HepG2 (cell line): Measurements from ENCODE around the gene CABLES1. TPM values are rescaled to one million over a fixed set of nuclear protein-coding genes. Genes with fewer than 3 reads are reported as not detected.

Experiments
- ATAC-seq: fragments of 200-7000 bp; cut with Tn5 transposase; 3 replicates; pipeline ENCODE4 v1.9.1; 2020; ENCODE audit warnings: mild to moderate bottlenecking, moderate library complexity
- BruUV-seq: library from RNA; stranded (reverse); fragments of 400-500 nt; replicated peaks from 2 replicates; lab custom pipeline; 2021; lab: Mats Ljungman, UMichigan
- CTCF ChIA-PET: fragments of 300-600 bp; formaldehyde crosslinking; extraction: SDS; loops from one replicate; lab custom pipeline; 2021; ENCODE audit warnings: low total read pairs, inconsistent platforms, low intra/inter-chr PET ratio; lab: Yijun Ruan, JAX
- POLR2A ChIA-PET: fragments of 350-600 bp; sonication (Branson Sonifier 250); formaldehyde crosslinking; loops from one replicate; lab custom pipeline; 2020; ENCODE audit warnings: antibody characterized with exemption, inconsistent platforms; lab: Yijun Ruan, JAX
- DNase-seq: peaks from one replicate; pipeline ENCODE4 v3.0.0-alpha.2; 2015; ENCODE audit warnings: low spot score
- FAIRE-seq: peaks from 3 replicates; lab custom pipeline; 2011; peaks lifted over from hg19 to GRCh38; lab: Jason Lieb, UNC
- H2AFZ ChIP-seq: one replicate; pipeline ENCODE4 v1.6.1; 2011; ENCODE audit warnings: low read length, inconsistent platforms
- H3K27ac ChIP-seq: fragments of 300-600 bp; 3 replicates; pipeline ENCODE4 v1.8.0; 2011; ENCODE audit warnings: mixed run types, mild to moderate bottlenecking, mixed read lengths, low read length, inconsistent platforms; ENCODE audit not compliant: insufficient read depth; ENCODE audit errors: extremely low read length
- H3K27me3 ChIP-seq, 2 experiments: fragments of 200-600 bp in 1 of 2; 2 replicates in 1 of 2; 3 replicates in 1 of 2; pipeline versions ENCODE4 v1.6.0 to v1.8.0; 2011; ENCODE audit warnings: low read length in 2 of 2, mild to moderate bottlenecking in 2 of 2, moderate library complexity in 2 of 2, inconsistent platforms in 1 of 2; ENCODE audit not compliant: insufficient read depth in 2 of 2, control insufficient read depth in 1 of 2
- H3K36me3 ChIP-seq, 2 experiments: fragments of 200-600 bp in 1 of 2; replicated peaks in 1 of 2; 2 replicates in 1 of 2; 3 replicates in 1 of 2; pipeline versions ENCODE4 v1.5.1 to v1.8.0; 2011; ENCODE audit warnings: low read length in 2 of 2, inconsistent platforms in 1 of 2; ENCODE audit not compliant: insufficient read depth in 2 of 2, control insufficient read depth in 1 of 2
- H3K4me1 ChIP-seq: 2 replicates; pipeline ENCODE4 v1.5.1; 2012; ENCODE audit warnings: low read length, inconsistent platforms; ENCODE audit not compliant: insufficient read depth
- H3K4me2 ChIP-seq: 2 replicates; pipeline ENCODE4 v1.6.0; 2011; ENCODE audit warnings: low read depth, low read length, inconsistent platforms
- H3K4me3 ChIP-seq, 3 experiments: fragments of 200-600 bp in 1 of 3; sonication (generic), shearing (Covaris generic) in 1 of 3; replicated peaks in 1 of 3; 2 replicates each; pipeline ENCODE4 v1.5.1; 2011 to 2016; ENCODE audit warnings: low read length in 3 of 3, inconsistent platforms in 2 of 3, low read depth in 2 of 3, mild to moderate bottlenecking in 2 of 3, control low read depth in 1 of 3, mixed read lengths in 1 of 3; ENCODE audit not compliant: insufficient read depth in 1 of 3
- H3K79me2 ChIP-seq: one replicate; pipeline ENCODE4 v1.6.1; 2011; ENCODE audit warnings: low read length, inconsistent platforms; ENCODE audit not compliant: insufficient read depth
- H3K9ac ChIP-seq: 2 replicates; pipeline ENCODE4 v1.6.0; 2011; ENCODE audit warnings: mild to moderate bottlenecking, low read depth, low read length, inconsistent platforms; ENCODE audit not compliant: insufficient read depth
- H3K9me3 ChIP-seq: 2 replicates; pipeline ENCODE4 v1.5.1; 2012; ENCODE audit warnings: mild to moderate bottlenecking, low read length
- H4K20me1 ChIP-seq: 2 replicates; pipeline ENCODE4 v1.6.0; 2011; ENCODE audit warnings: inconsistent platforms, mild to moderate bottlenecking, low read length, moderate library complexity; ENCODE audit not compliant: insufficient read depth
- ATM ChIP-seq: fragments of 450-650 bp; IDR thresholded peaks from 2 replicates; pipeline ENCODE4 v1.7.1; 2017; ENCODE audit warnings: mild to moderate bottlenecking, borderline replicate concordance
- CEBPB ChIP-seq: IDR thresholded peaks from 2 replicates; pipeline ENCODE4 v1.6.1; 2011; ENCODE audit warnings: low read depth, low read length, improper control_type of control experiment, borderline replicate concordance
- ESRRA ChIP-seq: sonication (generic); formaldehyde crosslinking; IDR thresholded peaks from 2 replicates; pipeline ENCODE4 v1.5.1; 2020; ENCODE audit warnings: mild to moderate bottlenecking, low read depth, missing genetic modification reagents
- FOXA3 ChIP-seq: IDR thresholded peaks from 2 replicates; pipeline ENCODE4 v1.6.1; 2016; ENCODE audit warnings: missing genetic modification reagents, missing compliant biosample characterization
- TAF15 ChIP-seq: fragments of 200-400 bp; formaldehyde crosslinking; IDR thresholded peaks from one replicate; pipeline ENCODE4 v1.6.1; 2018; ENCODE audit warnings: mild to moderate bottlenecking, low read depth, low read length; ENCODE audit not compliant: poor library complexity, severe bottlenecking
- ZFP36 ChIP-seq: fragments of 150-350 bp; IDR thresholded peaks from 2 replicates; pipeline ENCODE4 v1.6.1; 2018; ENCODE audit warnings: borderline replicate concordance, low read length, low read depth; ENCODE audit not compliant: partially characterized antibody
- ZGPAT ChIP-seq: IDR thresholded peaks from 2 replicates; pipeline ENCODE4 v1.6.1; 2016; ENCODE audit warnings: mild to moderate bottlenecking
- ZSCAN20 ChIP-seq: sonication (generic); formaldehyde crosslinking; IDR thresholded peaks from 2 replicates; pipeline ENCODE4 v1.4.0; 2020; ENCODE audit warnings: missing genetic modification reagents, mild to moderate bottlenecking, borderline replicate concordance
- WGBS: methylation state at CpG from one replicate; pipeline ENCODE4 v1.1.6; 2017; ENCODE audit warnings: low lambda C conversion rate; 5-methylcytosine and 5-hydroxymethylcytosine counted together
- in situ Hi-C: cut with HindIII; loops from 2 replicates; pipeline ENCODE4 v1.10.0; 2017; ENCODE audit warnings: low pct_unique_long_range_greater_than_20kb; ENCODE audit not compliant: extremely low pct_ligation_motif_present
- intact Hi-C: fragments of 100-400 bp; cut with micrococcal nuclease; formaldehyde crosslinking; loops from one replicate; pipeline ENCODE4 v1.10.0; 2022; ENCODE audit not compliant: unreplicated experiment
- polyA plus RNA-seq, 8 experiments: library from polyadenylated mRNA; depleted of rRNA in 3 of 8; stranded (reverse) in 7 of 8; unstranded in 1 of 8; fragments of >200 nt; fragmentation: Illumina TruSeq in 4 of 8; extraction: Trizol in 4 of 8; gene quantifications; 2 replicates each; pipeline versions ENCODE4 v1.2.1 to v1.2.3, GENCODE V29; 2011 to 2016; ENCODE audit warnings: low read depth in 4 of 8, missing spikeins in 1 of 8, mixed read lengths in 1 of 8; ENCODE audit not compliant: insufficient read depth in 1 of 8
- total RNA-seq, 5 experiments: library from RNA; depleted of rRNA; stranded (reverse); fragments of >200 nt; fragmentation: Illumina TruSeq; extraction: Trizol; gene quantifications; 2 replicates each; pipeline ENCODE4 v1.2.3, GENCODE V29; 2016; ENCODE audit warnings: low read depth in 1 of 5

Gene CABLES1
- total and polyA plus RNA-seq, 2 of the 13 experiments (the other 11 are each of a cell fraction or from before 2014, with no cell fraction given) = 14.7 to 25.8 TPM

- no peak overlapping the region for H3K27ac ChIP-seq
- ATAC-seq (no peak), DNase-seq (no peak), FAIRE-seq (no peak)
- no peaks in the 10 kb centered on the region for H4K20me1 ChIP-seq
- H3K79me2 ChIP-seq = no peaks in the 10 kb centered on the region
- no peaks in the 10 kb centered on the region for H3K4me1 ChIP-seq
- H3K36me3 ChIP-seq = peaks cover 11 to 55% of the 10 kb centered on the region in 2 experiments; a peak in 4 of 5 replicates
- in situ Hi-C loops (no loop called here), intact Hi-C loops (no loop called here)
- no peak for TF ChIP-seq ESRRA (CRISPR knock-in tag)
- TF ChIP-seq ATM = no peak
- no peak for TF ChIP-seq ZSCAN20 (CRISPR knock-in tag)
- no peak for TF ChIP-seq CEBPB
- TF ChIP-seq TAF15 = no peak
- TF ChIP-seq FOXA3 (CRISPR knock-in tag) = no peak
- no peak for TF ChIP-seq ZGPAT
- TF ChIP-seq ZFP36 = no peak
- no TSS peak for BruUV-seq
- CTCF ChIA-PET = no interaction called here
- POLR2A ChIA-PET = no interaction called here
- H3K27me3 ChIP-seq = no peaks in the 10 kb centered on the region
- no peak overlapping the region for H3K9ac ChIP-seq
- no peak overlapping the region for H2AFZ ChIP-seq
- H3K9me3 ChIP-seq = no peaks in the 10 kb centered on the region
- H3K4me3 ChIP-seq = no peak overlapping the region
- no peak overlapping the region for H3K4me2 ChIP-seq
- WGBS = no CpG with 5 or more reads among the region's 2 CpGs
Observed at GRCh38 chr18:23248826-23249225, 113.5 kb downstream of the CABLES1 start.
